ENCODE data around the gene PSEN2.

DNA sequence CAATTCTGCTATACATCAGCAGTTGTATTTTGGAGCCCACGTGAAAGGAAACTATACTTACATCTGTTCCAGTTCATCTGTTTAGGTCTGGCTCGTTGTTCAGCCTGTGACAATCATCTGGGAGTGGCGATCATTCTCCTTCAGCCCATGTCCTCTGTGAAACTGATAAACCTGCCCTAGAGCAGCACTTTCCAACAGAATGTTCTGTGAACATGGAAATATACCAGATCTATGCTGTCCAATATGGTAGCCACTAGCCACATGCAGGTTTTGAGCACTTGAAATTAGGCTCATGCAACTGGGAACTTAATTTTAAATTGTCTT is 45.2 kb downstream of the PSEN2 start:
- TF ChIP-seq, protein P1, sequence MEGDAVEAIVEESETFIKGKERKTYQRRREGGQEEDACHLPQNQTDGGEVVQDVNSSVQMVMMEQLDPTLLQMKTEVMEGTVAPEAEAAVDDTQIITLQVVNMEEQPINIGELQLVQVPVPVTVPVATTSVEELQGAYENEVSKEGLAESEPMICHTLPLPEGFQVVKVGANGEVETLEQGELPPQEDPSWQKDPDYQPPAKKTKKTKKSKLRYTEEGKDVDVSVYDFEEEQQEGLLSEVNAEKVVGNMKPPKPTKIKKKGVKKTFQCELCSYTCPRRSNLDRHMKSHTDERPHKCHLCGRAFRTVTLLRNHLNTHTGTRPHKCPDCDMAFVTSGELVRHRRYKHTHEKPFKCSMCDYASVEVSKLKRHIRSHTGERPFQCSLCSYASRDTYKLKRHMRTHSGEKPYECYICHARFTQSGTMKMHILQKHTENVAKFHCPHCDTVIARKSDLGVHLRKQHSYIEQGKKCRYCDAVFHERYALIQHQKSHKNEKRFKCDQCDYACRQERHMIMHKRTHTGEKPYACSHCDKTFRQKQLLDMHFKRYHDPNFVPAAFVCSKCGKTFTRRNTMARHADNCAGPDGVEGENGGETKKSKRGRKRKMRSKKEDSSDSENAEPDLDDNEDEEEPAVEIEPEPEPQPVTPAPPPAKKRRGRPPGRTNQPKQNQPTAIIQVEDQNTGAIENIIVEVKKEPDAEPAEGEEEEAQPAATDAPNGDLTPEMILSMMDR (IDR thresholded peaks at IDR 0.05): no peak
- no peak for TF ChIP-seq EZH2 (IDR thresholded peaks at IDR 0.05; ENCODE audit: borderline replicate concordance, insufficient read depth, low read depth, low read length, poor library complexity, severe bottlenecking)

Measured in B cell (primary cell).